HepG2 (cell line): ENCODE measurements around the gene NELFB. TPM values are rescaled to one million over a fixed set of nuclear protein-coding genes. Genes with fewer than 3 reads are reported as not detected.
A peak's percentile ranks its signal among the peaks of the same experiment; 100 is the strongest.

ENCODE experiments used
- ARHGAP35 ChIP-seq: sonication (generic); formaldehyde crosslinking; IDR thresholded peaks from 2 replicates; pipeline ENCODE4 v1.9.0; 2022; ENCODE audit warnings: mild to moderate bottlenecking, inconsistent platforms, moderate library complexity, missing genetic modification reagents, borderline replicate concordance
- ATF1 ChIP-seq: IDR thresholded peaks from 2 replicates; pipeline ENCODE4 v1.6.1; 2016; ENCODE audit warnings: mild to moderate bottlenecking, control low read depth
- CC2D1A ChIP-seq: sonication (generic); formaldehyde crosslinking; IDR thresholded peaks from 2 replicates; pipeline ENCODE4 v1.8.1; 2023; ENCODE audit warnings: mild to moderate bottlenecking, missing genetic modification reagents
- DNMT1 ChIP-seq: sonication (generic); formaldehyde crosslinking; IDR thresholded peaks from 2 replicates; pipeline ENCODE4 v1.5.1; 2020; ENCODE audit warnings: mild to moderate bottlenecking, missing genetic modification reagents
- GATAD1 ChIP-seq: IDR thresholded peaks from 2 replicates; pipeline ENCODE4 v1.6.1; 2016; ENCODE audit warnings: missing genetic modification reagents, missing compliant biosample characterization
- KAT8 ChIP-seq: IDR thresholded peaks from 2 replicates; pipeline ENCODE4 v1.6.1; 2016; ENCODE audit warnings: missing genetic modification reagents, missing compliant biosample characterization
- KDM3A ChIP-seq: IDR thresholded peaks from 2 replicates; pipeline ENCODE4 v1.6.1; 2018; ENCODE audit warnings: low read depth, missing compliant biosample characterization
- KDM5B ChIP-seq: sonication (generic); formaldehyde crosslinking; IDR thresholded peaks from 2 replicates; pipeline ENCODE4 v1.4.0; 2020; ENCODE audit warnings: missing genetic modification reagents, mild to moderate bottlenecking, borderline replicate concordance
- KMT2B ChIP-seq: IDR thresholded peaks from 2 replicates; pipeline ENCODE4 v1.6.1; 2016; ENCODE audit warnings: missing genetic modification reagents, missing compliant biosample characterization
- RFX1 ChIP-seq: fragments of 450-650 bp; IDR thresholded peaks from 2 replicates; pipeline ENCODE4 v1.6.1; 2017
- XBP1 ChIP-seq: sonication (generic); formaldehyde crosslinking; IDR thresholded peaks from 2 replicates; pipeline ENCODE4 v1.5.0; 2020; ENCODE audit warnings: missing genetic modification reagents
- ZBTB7B ChIP-seq: sonication (generic); formaldehyde crosslinking; IDR thresholded peaks from 2 replicates; pipeline ENCODE4 v1.4.0; 2020; ENCODE audit warnings: missing genetic modification reagents
- ZKSCAN8 ChIP-seq: IDR thresholded peaks from 2 replicates; pipeline ENCODE4 v1.6.1; 2016; ENCODE audit warnings: borderline replicate concordance, missing genetic modification reagents, missing compliant biosample characterization
- ZNF101 ChIP-seq: sonication (generic); formaldehyde crosslinking; IDR thresholded peaks from 2 replicates; pipeline ENCODE4 v1.4.0; 2020; ENCODE audit warnings: mild to moderate bottlenecking, low read depth, missing genetic modification reagents, borderline replicate concordance
- ZNF678 ChIP-seq: sonication (generic); formaldehyde crosslinking; IDR thresholded peaks from 2 replicates; pipeline ENCODE4 v1.4.0; 2020; ENCODE audit warnings: mild to moderate bottlenecking, missing genetic modification reagents
- ZNF761 ChIP-seq: sonication (generic); formaldehyde crosslinking; conservative IDR thresholded peaks from 2 replicates; pipeline ENCODE4 v1.4.0; 2020; ENCODE audit warnings: mild to moderate bottlenecking, missing genetic modification reagents
- ZSCAN29 ChIP-seq: sonication (generic); formaldehyde crosslinking; conservative IDR thresholded peaks from 2 replicates; pipeline ENCODE4 v1.4.0; 2020; ENCODE audit warnings: mild to moderate bottlenecking, missing genetic modification reagents
- ZZZ3 ChIP-seq: sonication (generic); formaldehyde crosslinking; IDR thresholded peaks from 2 replicates; pipeline ENCODE4 v1.4.0; 2020; ENCODE audit warnings: missing genetic modification reagents, mild to moderate bottlenecking, borderline replicate concordance
- polyA plus RNA-seq, 8 experiments: library from polyadenylated mRNA; depleted of rRNA in 3 of 8; stranded (reverse) in 7 of 8; unstranded in 1 of 8; fragments of >200 nt; fragmentation: Illumina TruSeq in 4 of 8; extraction: Trizol in 4 of 8; gene quantifications; 2 replicates each; pipeline versions ENCODE4 v1.2.1 to v1.2.3, GENCODE V29; 2011 to 2016; ENCODE audit warnings: low read depth in 4 of 8, missing spikeins in 1 of 8, mixed read lengths in 1 of 8; ENCODE audit not compliant: insufficient read depth in 1 of 8
- total RNA-seq, 5 experiments: library from RNA; depleted of rRNA; stranded (reverse); fragments of >200 nt; fragmentation: Illumina TruSeq; extraction: Trizol; gene quantifications; 2 replicates each; pipeline ENCODE4 v1.2.3, GENCODE V29; 2016; ENCODE audit warnings: low read depth in 1 of 5
- TF ChIP-seq, protein P1 (sequence below): sonication (generic); formaldehyde crosslinking; conservative IDR thresholded peaks from 2 replicates; pipeline ENCODE4 v1.4.0; 2020; ENCODE audit warnings: mild to moderate bottlenecking, missing genetic modification reagents, moderate library complexity
- TF ChIP-seq, protein P2 (sequence below): sonication (generic); formaldehyde crosslinking; conservative IDR thresholded peaks from 2 replicates; pipeline ENCODE4 v1.4.0; 2020; ENCODE audit warnings: missing genetic modification reagents
- TF ChIP-seq, protein P3 (sequence below): IDR thresholded peaks from 2 replicates; pipeline ENCODE4 v1.6.1; 2016
- TF ChIP-seq, protein P4 (sequence below): sonication (generic); formaldehyde crosslinking; IDR thresholded peaks from 2 replicates; pipeline ENCODE4 v1.5.0; 2020; ENCODE audit warnings: missing genetic modification reagents

The NELFB gene
- total and polyA plus RNA-seq, 2 of the 13 experiments (the other 11 are each of a cell fraction or from before 2014, with no cell fraction given): 26.5 to 45.8 TPM

GRCh38 chr9:137241490-137242268, 13.4 kb upstream of the NELFB start (continued):
- TF ChIP-seq, protein P1, sequence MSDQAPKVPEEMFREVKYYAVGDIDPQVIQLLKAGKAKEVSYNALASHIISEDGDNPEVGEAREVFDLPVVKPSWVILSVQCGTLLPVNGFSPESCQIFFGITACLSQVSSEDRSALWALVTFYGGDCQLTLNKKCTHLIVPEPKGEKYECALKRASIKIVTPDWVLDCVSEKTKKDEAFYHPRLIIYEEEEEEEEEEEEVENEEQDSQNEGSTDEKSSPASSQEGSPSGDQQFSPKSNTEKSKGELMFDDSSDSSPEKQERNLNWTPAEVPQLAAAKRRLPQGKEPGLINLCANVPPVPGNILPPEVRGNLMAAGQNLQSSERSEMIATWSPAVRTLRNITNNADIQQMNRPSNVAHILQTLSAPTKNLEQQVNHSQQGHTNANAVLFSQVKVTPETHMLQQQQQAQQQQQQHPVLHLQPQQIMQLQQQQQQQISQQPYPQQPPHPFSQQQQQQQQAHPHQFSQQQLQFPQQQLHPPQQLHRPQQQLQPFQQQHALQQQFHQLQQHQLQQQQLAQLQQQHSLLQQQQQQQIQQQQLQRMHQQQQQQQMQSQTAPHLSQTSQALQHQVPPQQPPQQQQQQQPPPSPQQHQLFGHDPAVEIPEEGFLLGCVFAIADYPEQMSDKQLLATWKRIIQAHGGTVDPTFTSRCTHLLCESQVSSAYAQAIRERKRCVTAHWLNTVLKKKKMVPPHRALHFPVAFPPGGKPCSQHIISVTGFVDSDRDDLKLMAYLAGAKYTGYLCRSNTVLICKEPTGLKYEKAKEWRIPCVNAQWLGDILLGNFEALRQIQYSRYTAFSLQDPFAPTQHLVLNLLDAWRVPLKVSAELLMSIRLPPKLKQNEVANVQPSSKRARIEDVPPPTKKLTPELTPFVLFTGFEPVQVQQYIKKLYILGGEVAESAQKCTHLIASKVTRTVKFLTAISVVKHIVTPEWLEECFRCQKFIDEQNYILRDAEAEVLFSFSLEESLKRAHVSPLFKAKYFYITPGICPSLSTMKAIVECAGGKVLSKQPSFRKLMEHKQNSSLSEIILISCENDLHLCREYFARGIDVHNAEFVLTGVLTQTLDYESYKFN (CRISPR knock-in tag): peak; percentile 78
- 0 out of 2 replicates have a peak, but pooled peaks have one; percentile 48 for TF ChIP-seq ARHGAP35 (CRISPR knock-in tag)
- no peak for TF ChIP-seq RFX1
- TF ChIP-seq ZSCAN29: no peak
- no peak for TF ChIP-seq ATF1 (CRISPR knock-in tag)
- TF ChIP-seq CC2D1A: no peak
- TF ChIP-seq ZBTB7B: peak; percentile 63
- no peak for TF ChIP-seq ZNF101 (CRISPR knock-in tag)
- peak; percentile 31; the same call in 1 of the 2 replicates for TF ChIP-seq ZZZ3 (CRISPR knock-in tag)
- no peak for TF ChIP-seq KDM3A (CRISPR knock-in tag)
- 0 out of 2 replicates have a peak, but pooled peaks have one; percentile 43 for TF ChIP-seq GATAD1
- no peak for TF ChIP-seq KAT8 (CRISPR knock-in tag)
- TF ChIP-seq ZNF678: no peak
- TF ChIP-seq DNMT1 (CRISPR knock-in tag): no peak
- TF ChIP-seq, protein P2, sequence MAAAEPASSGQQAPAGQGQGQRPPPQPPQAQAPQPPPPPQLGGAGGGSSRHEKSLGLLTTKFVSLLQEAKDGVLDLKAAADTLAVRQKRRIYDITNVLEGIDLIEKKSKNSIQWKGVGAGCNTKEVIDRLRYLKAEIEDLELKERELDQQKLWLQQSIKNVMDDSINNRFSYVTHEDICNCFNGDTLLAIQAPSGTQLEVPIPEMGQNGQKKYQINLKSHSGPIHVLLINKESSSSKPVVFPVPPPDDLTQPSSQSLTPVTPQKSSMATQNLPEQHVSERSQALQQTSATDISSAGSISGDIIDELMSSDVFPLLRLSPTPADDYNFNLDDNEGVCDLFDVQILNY (CRISPR knock-in tag): no peak
- TF ChIP-seq, protein P3, sequence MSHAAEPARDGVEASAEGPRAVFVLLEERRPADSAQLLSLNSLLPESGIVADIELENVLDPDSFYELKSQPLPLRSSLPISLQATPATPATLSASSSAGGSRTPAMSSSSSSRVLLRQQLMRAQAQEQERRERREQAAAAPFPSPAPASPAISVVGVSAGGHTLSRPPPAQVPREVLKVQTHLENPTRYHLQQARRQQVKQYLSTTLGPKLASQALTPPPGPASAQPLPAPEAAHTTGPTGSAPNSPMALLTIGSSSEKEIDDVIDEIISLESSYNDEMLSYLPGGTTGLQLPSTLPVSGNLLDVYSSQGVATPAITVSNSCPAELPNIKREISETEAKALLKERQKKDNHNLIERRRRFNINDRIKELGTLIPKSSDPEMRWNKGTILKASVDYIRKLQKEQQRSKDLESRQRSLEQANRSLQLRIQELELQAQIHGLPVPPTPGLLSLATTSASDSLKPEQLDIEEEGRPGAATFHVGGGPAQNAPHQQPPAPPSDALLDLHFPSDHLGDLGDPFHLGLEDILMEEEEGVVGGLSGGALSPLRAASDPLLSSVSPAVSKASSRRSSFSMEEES (CRISPR knock-in tag): no peak
- TF ChIP-seq KMT2B: no peak
- no peak for TF ChIP-seq ZNF761 (CRISPR knock-in tag)
- TF ChIP-seq, protein P4, sequence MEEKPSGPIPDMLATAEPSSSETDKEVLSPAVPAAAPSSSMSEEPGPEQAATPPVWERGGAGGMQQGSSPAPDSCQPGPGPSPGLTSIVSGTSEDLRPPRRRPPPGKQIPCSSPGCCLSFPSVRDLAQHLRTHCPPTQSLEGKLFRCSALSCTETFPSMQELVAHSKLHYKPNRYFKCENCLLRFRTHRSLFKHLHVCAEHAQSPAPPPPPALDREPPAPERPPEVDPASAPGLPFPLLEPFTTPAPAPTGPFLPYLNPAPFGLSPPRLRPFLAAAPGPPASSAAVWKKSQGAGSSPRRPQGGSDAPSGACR (CRISPR knock-in tag): peak; percentile 62; the same call in 1 of the 2 replicates
- peak; percentile 28; the same call in 1 of the 2 replicates for TF ChIP-seq KDM5B (CRISPR knock-in tag)
- no peak for TF ChIP-seq ZKSCAN8
- TF ChIP-seq XBP1 (CRISPR knock-in tag): 0 out of 2 replicates have a peak, but pooled peaks have one; percentile 39
